WTC11 (cell line): Measurements from ENCODE around the gene E2F2.

Experiments used
- CREB1 ChIP-seq: sonication (generic); formaldehyde crosslinking; IDR thresholded peaks from 2 replicates; pipeline ENCODE4 v1.8.0; 2023; ENCODE audit warnings: mild to moderate bottlenecking, missing genetic modification reagents
- GABPB1 ChIP-seq: sonication (generic); formaldehyde crosslinking; IDR thresholded peaks from 2 replicates; pipeline ENCODE4 v1.8.1; 2023; ENCODE audit warnings: mild to moderate bottlenecking, missing genetic modification reagents
- SP1 ChIP-seq: sonication (generic); formaldehyde crosslinking; conservative IDR thresholded peaks from 2 replicates; pipeline ENCODE4 v1.8.1; 2022; ENCODE audit warnings: missing genetic modification reagents
- ZNF121 ChIP-seq: sonication (generic); formaldehyde crosslinking; IDR thresholded peaks from 2 replicates; pipeline ENCODE4 v1.8.0; 2023; ENCODE audit warnings: missing genetic modification reagents
- TF ChIP-seq, protein P1 (sequence below): fragments of 200-600 bp; IDR thresholded peaks from 2 replicates; pipeline ENCODE4 v1.8.0; 2022; ENCODE audit warnings: antibody characterized with exemption
- TF ChIP-seq, protein P2 (sequence below): sonication (generic); formaldehyde crosslinking; IDR thresholded peaks from 2 replicates; pipeline ENCODE4 v1.8.0; 2022; ENCODE audit warnings: mild to moderate bottlenecking, missing genetic modification reagents
- TF ChIP-seq, protein P3 (sequence below): sonication (generic); formaldehyde crosslinking; conservative IDR thresholded peaks from 2 replicates; pipeline ENCODE4 v1.8.1; 2022; ENCODE audit warnings: mild to moderate bottlenecking, missing genetic modification reagents

DNA sequence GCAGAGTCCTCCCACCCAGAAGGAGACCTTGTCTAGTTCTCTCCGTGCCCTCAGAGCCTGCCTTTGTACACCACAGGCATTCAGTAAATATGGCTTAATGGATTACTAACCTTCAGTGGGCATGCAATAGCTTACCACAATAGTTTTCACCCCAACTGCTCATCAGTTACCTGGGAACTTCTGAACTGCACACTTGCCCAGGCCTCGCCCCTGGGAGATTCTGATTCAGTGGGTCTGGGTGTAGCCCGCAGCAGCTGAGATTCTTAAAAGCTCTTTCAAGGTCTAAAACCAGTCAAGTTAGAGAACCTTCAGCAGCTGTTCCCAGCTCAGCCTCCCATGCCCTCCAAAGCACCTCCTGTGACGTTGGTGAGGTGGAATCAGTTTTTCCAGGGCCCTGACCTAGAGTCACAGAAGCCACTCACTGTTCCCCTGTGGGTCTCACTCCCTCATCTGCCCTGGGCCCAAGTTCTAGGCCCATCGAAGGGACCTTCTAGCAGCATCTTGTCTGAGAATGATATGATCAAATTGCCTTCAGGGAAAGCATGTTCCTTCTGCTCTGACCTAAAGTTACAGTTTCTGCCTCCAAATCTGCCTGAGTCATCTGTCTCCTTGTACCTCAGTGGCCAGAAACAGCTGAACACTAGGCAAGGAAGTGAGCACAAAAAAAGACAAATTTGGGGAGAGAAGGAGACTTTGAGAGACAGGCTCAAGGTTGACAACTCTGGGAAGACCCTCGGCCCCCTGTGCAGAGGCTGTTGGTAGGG is 57.8 kb downstream of the E2F2 start:
- TF ChIP-seq, protein P1, sequence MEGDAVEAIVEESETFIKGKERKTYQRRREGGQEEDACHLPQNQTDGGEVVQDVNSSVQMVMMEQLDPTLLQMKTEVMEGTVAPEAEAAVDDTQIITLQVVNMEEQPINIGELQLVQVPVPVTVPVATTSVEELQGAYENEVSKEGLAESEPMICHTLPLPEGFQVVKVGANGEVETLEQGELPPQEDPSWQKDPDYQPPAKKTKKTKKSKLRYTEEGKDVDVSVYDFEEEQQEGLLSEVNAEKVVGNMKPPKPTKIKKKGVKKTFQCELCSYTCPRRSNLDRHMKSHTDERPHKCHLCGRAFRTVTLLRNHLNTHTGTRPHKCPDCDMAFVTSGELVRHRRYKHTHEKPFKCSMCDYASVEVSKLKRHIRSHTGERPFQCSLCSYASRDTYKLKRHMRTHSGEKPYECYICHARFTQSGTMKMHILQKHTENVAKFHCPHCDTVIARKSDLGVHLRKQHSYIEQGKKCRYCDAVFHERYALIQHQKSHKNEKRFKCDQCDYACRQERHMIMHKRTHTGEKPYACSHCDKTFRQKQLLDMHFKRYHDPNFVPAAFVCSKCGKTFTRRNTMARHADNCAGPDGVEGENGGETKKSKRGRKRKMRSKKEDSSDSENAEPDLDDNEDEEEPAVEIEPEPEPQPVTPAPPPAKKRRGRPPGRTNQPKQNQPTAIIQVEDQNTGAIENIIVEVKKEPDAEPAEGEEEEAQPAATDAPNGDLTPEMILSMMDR, result no peak
- TF ChIP-seq CREB1 (no peak), SP1 (no peak), ZNF121 (CRISPR knock-in tag) (no peak), GABPB1 (CRISPR knock-in tag) (no peak)
- TF ChIP-seq, protein P2, sequence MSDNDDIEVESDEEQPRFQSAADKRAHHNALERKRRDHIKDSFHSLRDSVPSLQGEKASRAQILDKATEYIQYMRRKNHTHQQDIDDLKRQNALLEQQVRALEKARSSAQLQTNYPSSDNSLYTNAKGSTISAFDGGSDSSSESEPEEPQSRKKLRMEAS, result no peak
- TF ChIP-seq, protein P3, sequence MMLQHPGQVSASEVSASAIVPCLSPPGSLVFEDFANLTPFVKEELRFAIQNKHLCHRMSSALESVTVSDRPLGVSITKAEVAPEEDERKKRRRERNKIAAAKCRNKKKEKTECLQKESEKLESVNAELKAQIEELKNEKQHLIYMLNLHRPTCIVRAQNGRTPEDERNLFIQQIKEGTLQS (CRISPR knock-in tag), result no peak
